Measurements from ENCODE around the gene SSC4D.
A peak's percentile ranks its signal among the peaks of the same experiment; 100 is the strongest.
"Not testable (repeated sequence)": the region's sequence is repeated elsewhere in the genome, so short reads cannot be mapped to it uniquely, and the experiment has no call there.

Gene SSC4D

DNA sequence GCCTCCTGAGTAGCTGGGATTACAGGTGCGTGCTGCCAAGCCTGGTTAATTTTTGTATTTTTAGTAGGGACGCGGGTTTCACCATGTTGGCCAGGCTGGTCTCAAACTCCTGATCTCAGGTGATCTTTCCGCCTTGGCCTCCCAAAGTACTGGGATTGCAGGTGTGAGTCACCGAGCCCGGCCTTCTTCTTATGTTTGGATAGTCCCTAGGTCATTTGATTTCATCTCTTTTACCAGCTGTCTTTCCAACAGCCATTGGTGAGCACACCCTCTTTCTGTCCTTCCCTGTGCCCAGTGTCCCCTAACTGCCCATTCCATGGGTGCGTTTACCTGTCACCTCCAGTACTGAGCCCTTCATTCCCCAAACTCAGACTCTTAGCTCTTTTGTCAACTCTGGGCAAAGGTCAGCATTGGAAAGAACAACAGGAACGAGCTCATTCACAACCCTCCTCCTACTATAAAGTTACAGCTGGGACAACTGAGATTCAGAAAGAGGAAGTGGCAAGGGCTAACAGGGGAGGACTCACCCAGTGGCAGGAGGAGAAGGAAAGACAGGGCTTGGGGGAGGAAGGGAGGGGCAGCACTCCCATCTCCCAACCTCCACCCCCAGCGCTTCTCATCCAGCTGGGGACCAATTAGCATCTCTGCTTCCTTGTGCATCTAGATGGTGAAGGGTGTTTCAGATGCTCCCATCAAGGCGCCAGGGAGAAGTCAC, 5.6 kb downstream of the SSC4D start:
- no peak overlapping the region for H3K4me3 ChIP-seq (replicated peaks; ENCODE audit: insufficient read depth, low read length)

DNA sequence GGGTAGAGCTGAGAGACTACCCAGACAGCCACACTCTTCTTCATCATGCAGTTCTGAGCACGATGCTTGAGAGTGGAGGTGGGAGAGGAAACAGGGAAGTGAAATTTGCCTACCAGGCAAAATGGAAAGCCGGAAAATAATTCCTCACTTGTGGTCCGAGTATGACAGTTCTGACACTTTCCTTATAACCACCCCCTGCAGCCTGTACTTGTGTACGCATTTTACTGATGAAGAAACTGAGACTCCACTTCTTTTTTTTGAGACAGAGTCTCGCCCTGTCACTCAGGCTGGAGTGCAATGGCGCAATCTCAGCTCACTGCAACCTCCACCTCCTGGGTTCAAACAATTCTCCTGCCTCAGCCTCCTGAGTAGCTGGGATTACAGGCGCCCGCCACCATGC, 6.4 kb downstream of the SSC4D start:
- H3K4me3 ChIP-seq (replicated peaks; ENCODE audit: insufficient read depth, low read length); H3K27ac ChIP-seq (replicated peaks); H3K27me3 ChIP-seq (ENCODE audit: insufficient read depth, poor library complexity, severe bottlenecking): not testable (repeated sequence)
- peak in 1 of 2 experiments; percentile 24 for DNase-seq (ENCODE audit: low read depth in 1 of 2, low spot score in 1 of 2)

More for the DNA sequence above, 5.6 kb downstream of the SSC4D start:
- TF ChIP-seq GABPA (IDR thresholded peaks at IDR 0.05; ENCODE audit: low read depth) (no peak), SPI1 (IDR thresholded peaks at IDR 0.05; ENCODE audit: borderline replicate concordance, low read depth) (peak; percentile 100), POLR2AphosphoS5 (IDR thresholded peaks at IDR 0.05; ENCODE audit: low read depth) (peak; percentile 64)
- TF ChIP-seq, protein P1, sequence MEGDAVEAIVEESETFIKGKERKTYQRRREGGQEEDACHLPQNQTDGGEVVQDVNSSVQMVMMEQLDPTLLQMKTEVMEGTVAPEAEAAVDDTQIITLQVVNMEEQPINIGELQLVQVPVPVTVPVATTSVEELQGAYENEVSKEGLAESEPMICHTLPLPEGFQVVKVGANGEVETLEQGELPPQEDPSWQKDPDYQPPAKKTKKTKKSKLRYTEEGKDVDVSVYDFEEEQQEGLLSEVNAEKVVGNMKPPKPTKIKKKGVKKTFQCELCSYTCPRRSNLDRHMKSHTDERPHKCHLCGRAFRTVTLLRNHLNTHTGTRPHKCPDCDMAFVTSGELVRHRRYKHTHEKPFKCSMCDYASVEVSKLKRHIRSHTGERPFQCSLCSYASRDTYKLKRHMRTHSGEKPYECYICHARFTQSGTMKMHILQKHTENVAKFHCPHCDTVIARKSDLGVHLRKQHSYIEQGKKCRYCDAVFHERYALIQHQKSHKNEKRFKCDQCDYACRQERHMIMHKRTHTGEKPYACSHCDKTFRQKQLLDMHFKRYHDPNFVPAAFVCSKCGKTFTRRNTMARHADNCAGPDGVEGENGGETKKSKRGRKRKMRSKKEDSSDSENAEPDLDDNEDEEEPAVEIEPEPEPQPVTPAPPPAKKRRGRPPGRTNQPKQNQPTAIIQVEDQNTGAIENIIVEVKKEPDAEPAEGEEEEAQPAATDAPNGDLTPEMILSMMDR (IDR thresholded peaks at IDR 0.05; ENCODE audit: insufficient read depth, low read length) = no peak
- TF ChIP-seq, protein P2, sequence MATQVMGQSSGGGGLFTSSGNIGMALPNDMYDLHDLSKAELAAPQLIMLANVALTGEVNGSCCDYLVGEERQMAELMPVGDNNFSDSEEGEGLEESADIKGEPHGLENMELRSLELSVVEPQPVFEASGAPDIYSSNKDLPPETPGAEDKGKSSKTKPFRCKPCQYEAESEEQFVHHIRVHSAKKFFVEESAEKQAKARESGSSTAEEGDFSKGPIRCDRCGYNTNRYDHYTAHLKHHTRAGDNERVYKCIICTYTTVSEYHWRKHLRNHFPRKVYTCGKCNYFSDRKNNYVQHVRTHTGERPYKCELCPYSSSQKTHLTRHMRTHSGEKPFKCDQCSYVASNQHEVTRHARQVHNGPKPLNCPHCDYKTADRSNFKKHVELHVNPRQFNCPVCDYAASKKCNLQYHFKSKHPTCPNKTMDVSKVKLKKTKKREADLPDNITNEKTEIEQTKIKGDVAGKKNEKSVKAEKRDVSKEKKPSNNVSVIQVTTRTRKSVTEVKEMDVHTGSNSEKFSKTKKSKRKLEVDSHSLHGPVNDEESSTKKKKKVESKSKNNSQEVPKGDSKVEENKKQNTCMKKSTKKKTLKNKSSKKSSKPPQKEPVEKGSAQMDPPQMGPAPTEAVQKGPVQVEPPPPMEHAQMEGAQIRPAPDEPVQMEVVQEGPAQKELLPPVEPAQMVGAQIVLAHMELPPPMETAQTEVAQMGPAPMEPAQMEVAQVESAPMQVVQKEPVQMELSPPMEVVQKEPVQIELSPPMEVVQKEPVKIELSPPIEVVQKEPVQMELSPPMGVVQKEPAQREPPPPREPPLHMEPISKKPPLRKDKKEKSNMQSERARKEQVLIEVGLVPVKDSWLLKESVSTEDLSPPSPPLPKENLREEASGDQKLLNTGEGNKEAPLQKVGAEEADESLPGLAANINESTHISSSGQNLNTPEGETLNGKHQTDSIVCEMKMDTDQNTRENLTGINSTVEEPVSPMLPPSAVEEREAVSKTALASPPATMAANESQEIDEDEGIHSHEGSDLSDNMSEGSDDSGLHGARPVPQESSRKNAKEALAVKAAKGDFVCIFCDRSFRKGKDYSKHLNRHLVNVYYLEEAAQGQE (IDR thresholded peaks at IDR 0.05; ENCODE audit: insufficient replicate concordance, low read depth) = no peak
- Histone ChIP-seq H3K27me3 (ENCODE audit: insufficient read depth, poor library complexity, severe bottlenecking) (no peaks in the 10 kb centered on the region), H3K27ac (replicated peaks) (no peak overlapping the region)
- peak; percentile 61 to 83 for DNase-seq (ENCODE audit: low read depth in 1 of 2, low spot score in 1 of 2)

DNA sequence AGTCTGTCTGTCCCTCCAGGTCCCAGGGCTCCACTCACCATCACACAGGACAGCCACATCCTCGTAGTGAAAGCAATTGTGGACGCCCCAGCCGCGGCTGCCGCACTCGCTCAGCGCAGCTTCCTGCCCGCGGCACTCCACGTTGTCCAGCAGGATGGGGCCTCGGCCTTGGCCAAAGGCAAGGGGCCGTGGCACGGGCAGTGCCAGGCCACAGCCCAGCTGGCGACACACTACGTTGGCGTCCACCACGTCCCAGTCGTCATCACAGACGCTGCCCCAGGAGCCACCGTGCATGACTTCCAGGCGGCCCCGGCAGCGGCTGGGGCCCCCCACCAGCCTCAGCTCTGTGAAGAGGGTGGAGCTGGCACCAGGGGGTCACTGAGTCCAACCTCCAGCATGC, 9.2 kb downstream of the SSC4D start:
- TF ChIP-seq, protein P1 (IDR thresholded peaks at IDR 0.05; ENCODE audit: insufficient read depth, low read length) = no peak
- TF ChIP-seq POLR2AphosphoS5 (IDR thresholded peaks at IDR 0.05; ENCODE audit: low read depth) (no peak), SPI1 (IDR thresholded peaks at IDR 0.05; ENCODE audit: borderline replicate concordance, low read depth) (no peak), GABPA (IDR thresholded peaks at IDR 0.05; ENCODE audit: low read depth) (no peak)
- TF ChIP-seq, protein P2 (IDR thresholded peaks at IDR 0.05; ENCODE audit: insufficient replicate concordance, low read depth) = no peak
- H3K4me3 ChIP-seq (replicated peaks; ENCODE audit: insufficient read depth, low read length) = no peak overlapping the region
- H3K27me3 ChIP-seq (ENCODE audit: insufficient read depth, poor library complexity, severe bottlenecking) = no peaks in the 10 kb centered on the region
- DNase-seq (ENCODE audit: low read depth in 1 of 2, low spot score in 1 of 2) = no peak
- H3K27ac ChIP-seq (replicated peaks) = no peak overlapping the region

DNA sequence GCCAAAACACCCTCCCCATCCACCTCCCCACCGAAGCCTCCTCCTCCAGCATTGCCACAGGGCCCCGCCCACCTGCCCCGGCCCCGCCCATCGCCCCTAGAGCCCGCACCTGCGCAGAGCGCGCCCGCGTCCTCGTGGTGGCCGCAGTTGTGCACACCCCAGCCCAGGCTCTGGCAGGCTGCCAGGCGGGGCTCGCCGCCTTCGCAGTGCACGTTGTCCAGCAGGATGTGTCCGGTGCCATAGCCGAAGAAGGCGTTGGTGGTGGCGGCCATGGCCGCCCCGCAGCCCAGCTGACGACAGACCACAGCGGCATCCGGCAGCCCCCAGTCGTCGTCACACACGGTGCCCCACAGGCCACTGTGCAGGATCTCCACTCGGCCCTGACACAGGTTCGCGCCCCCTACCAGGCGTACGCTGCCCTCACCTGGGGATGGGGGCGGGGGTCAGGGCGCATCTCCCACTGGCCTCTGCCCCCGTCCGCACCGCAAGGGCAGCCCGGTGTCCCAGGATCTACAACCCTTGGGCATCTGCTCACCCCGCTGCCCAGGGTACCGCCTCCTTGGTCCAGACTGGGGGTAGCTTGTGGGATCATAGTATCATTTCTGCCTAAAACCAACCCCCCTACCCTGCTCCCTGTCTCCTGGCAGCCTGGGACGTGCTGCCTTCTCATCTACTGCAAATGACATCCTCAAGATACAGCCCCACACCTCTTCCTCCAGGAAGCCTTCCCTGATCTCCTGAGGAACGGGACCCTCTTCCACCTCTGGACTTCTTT, 11.9 kb downstream of the SSC4D start:
- peak; percentile 71 to 87 for DNase-seq (ENCODE audit: low read depth in 1 of 2, low spot score in 1 of 2)
- H3K4me3 ChIP-seq (replicated peaks; ENCODE audit: insufficient read depth, low read length) = peak overlapping the region; percentile 66

More for the DNA sequence above, 11.9 kb downstream of the SSC4D start:
- H3K27me3 ChIP-seq (ENCODE audit: insufficient read depth, poor library complexity, severe bottlenecking) = no peaks in the 10 kb centered on the region
- peak; percentile 78 for TF ChIP-seq POLR2AphosphoS5 (IDR thresholded peaks at IDR 0.05; ENCODE audit: low read depth)
- TF ChIP-seq, protein P1 (IDR thresholded peaks at IDR 0.05; ENCODE audit: insufficient read depth, low read length) = no peak
- H3K27ac ChIP-seq (replicated peaks) = peak overlapping the region; percentile 12; the same call in 1 of the 2 replicates

Data from HL-60 (cell line).